GM19455 (cell line): Measurements from ENCODE around the gene TUBGCP6.
"Not testable (repeated sequence)": the region's sequence is repeated elsewhere in the genome, so short reads cannot be mapped to it uniquely, and the experiment has no call there.

Experiments used
- ATAC-seq: cut with Tn5 transposase; IDR thresholded peaks from one replicate; pipeline ENCODE4 v1.9.1; 2021; ENCODE audit not compliant: unreplicated experiment

The TUBGCP6 gene

GRCh38 chr22:50278956-50279619, 34.3 kb upstream of the TUBGCP6 start:
- ATAC-seq, result no peak

DNA sequence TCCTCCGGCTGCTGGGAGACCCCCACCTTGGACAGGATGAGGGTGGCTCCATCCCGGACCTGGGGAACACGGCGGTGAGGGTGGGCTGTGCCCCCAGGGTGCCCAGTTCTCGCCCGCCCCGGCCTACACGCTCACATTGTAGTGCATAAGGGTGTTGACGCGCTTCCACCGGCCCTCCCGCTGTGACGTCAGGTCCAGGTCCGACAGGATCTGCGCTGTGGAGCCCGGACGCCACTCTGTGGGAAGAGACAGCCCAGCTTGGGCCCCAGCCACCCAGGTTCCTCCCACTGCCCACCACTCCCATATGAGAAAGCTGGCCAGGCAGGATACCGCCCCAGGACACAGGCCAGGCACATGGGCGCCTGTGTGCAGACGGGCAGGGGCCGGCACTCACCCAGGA, 33.6 kb upstream of the TUBGCP6 start:
- no peak for ATAC-seq

GRCh38 chr22:50277761-50278160, 32.9 kb upstream of the TUBGCP6 start:
- ATAC-seq, result no peak

DNA sequence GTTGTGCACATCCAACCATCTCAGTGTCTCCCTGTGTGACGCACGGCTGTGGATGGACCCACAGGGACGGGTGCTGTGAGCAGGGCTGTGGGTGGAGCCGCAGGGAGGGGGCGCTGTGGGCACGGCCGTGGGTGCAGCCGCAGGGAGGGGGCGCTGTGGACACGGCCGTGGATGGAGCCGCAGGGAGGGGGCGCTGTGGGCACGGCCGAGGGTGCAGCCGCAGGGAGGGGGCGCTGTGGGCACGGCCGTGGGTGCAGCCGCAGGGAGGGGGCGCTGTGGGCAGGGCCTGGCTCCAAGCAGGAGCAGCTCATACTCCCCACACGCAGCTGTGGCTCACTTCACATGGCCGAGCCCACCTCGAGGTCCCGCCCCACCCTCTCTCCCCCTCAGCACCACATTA, 31.3 kb upstream of the TUBGCP6 start:
- peak; percentile 59 for ATAC-seq

DNA sequence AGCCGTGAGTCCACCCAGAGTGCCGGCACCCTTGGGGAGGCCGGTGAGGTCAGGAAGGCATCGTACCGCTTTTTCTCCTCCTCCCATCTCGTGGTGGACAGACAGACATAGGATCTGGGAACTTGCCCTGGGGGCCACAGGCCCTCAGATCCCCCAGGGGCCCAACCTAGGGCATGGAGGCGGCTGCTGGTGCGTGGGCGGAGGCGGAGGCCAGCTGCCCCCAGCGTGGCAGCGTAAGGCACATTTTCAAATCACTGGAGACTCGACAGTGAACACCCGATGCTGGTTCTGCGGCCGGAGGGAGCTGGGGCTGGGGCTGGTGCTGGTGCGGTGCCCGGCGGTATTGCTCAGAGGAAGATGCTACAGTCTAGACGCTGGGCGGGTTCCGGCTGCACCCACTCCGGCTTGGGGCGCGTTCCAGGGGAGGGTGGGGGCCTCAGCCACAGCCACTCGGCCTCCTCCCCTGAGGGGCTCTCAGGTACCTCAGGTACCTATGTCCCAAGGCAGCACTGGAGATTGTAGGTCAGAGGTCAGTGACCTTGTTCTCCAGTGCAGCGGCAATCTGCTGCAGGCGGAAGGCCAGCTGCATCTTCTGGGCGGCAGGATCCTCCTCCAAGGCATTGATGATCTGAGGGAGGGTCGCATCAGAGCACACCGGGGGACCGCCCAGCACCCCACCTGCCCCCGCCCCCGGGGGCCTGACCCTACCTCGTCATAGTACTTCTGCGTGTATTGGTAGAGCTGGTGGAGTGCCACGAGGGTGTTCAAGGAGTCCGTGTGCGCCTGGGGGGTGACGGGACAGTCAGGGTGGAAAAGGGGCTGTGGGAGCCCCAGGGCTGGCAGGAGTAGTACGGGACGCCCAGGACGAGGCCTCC, 30.6 kb upstream of the TUBGCP6 start:
- no peak for ATAC-seq

GRCh38 chr22:50274771-50275170, 29.9 kb upstream of the TUBGCP6 start:
- ATAC-seq, result no peak

GRCh38 chr22:50274311-50274710, 29.5 kb upstream of the TUBGCP6 start:
- no peak for ATAC-seq

DNA sequence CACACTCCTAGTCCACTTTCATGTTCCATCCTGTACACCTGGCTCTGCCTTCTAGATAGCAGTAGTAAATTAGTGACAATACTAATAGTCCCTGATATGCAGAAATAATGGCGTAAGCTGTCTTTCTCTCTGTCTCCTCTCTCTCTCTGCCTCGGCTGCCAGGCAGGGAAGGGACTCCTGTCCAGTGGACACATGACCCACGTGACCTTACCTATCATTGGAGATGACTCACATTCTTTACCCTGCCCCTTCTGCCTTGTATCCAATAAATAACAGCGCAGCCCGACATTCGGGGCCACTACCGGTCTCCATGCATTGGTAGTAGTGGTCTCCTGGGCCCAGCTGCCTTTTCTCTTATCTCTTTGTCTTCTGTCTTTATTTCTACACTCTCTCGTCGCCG, 29.0 kb upstream of the TUBGCP6 start:
- ATAC-seq, result not testable (repeated sequence)

DNA sequence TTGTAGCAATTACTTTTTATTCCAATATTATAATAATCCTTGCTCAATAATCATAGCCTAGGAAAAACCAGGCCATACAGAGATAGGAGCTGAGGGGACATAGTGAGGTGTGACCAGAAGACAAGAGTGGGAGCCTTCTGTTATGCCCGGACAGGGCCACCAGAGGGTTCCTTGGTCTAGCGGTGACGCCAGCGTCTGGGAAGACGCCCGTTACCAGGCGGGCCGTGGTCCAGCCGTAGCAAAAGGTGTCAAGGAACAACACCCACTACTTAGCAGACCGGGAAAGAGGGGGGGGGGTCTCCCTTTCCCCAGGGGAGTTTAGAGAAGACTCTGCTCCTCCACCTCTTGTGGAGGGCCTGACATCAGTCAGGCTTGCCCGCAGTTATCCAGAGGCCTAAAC, 28.5 kb upstream of the TUBGCP6 start:
- ATAC-seq, result not testable (repeated sequence)

- no peak for ATAC-seq
Observed at GRCh38 chr22:50272044-50272802, 27.4 kb upstream of the TUBGCP6 start.

DNA sequence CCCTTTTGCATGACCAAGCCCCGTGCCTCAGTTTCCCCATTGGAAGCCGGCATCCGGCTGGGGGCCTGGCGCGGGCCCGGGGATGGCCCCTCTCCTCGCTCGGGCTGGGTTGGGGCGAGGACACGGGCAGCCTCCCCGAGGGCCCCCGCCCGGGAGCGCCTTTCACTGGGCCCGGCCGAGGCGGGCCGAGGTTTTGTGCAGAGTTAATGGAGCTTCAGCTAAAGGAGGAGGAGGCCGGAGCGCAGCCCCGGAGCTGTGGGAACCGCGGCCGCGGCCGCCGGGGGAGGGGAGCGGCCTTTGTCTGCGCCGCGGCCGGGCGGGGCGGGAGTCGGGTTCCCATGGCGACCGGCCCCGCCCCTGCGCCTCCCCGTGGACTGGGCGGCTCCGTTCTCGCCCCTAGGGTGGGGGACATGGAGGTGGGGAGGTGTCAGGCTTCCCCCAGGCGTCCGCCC, 26.7 kb upstream of the TUBGCP6 start:
- ATAC-seq, result no peak

- no peak for ATAC-seq
Observed at GRCh38 chr22:50270666-50271394, 26.0 kb upstream of the TUBGCP6 start.

DNA sequence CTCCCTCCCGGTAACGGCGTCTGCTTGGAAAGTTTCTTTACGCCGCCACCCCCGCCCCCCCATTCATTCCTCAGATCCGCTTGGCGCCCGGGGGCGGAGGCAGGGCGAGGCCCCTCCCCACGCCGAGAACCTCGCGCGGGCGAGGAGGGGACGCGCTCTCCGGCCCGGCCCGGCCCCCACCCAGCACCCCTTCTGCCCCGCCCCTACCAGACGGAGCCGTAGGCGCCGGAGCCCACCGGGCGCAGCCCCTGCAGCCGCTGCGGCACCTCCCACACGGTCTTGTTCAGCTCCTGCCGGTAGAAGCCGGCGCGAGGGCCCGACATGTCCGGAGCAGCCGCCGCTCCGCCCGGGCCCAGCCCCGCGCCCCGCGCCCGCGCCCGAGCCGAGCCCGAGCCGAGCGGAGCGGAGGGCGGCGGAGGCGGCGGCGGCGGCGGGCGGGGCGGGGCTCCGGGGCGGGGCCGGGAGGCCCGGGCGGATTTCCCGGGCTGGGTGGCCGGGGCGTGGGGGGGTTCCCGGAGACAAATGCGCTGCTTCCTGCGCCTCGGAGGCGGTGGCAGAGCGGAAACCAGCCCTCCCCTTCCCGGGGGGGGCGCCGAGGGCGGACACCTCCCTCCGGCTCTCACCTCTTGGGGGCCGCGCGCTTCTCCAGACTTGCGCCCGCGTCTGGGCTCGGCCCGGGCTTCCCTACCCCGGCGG, 25.3 kb upstream of the TUBGCP6 start, which contains the start of gene MAPK11:
MAPK11 (minus strand) TSS at position 411 of the 696 bp plus-strand sequence; CDS start at position 323, 88 bp downstream.
- ATAC-seq, result peak; percentile 41

GRCh38 chr22:50269573-50269969, 24.7 kb upstream of the TUBGCP6 start:
- no peak for ATAC-seq

DNA sequence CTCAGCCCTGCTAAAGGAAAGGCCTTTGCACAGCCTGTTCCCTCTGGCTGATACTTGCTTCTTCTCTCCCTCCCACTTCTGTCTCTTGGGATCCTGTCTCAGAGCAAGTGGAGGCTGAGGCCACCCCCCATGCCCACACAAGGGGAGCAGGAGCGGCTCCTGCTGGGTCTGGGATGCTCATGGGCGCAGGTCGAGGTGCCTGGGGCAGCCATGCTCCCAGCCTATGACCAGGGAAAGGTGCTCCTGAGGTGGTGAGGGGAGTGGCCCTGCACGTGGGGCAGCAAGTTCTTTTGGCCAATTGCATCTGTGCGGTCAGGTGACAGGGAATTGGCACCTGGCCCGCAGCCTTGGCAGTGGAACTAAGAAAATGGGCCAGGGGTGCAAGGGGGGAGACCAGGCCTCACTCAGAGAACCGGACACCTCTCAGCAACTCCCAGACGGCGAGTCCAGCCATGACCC, 23.9 kb upstream of the TUBGCP6 start:
- no peak for ATAC-seq

GRCh38 chr22:50267591-50268390, 23.0 kb upstream of the TUBGCP6 start:
- ATAC-seq, result no peak

- no peak for ATAC-seq
Observed at GRCh38 chr22:50266994-50267393, 22.2 kb upstream of the TUBGCP6 start.

DNA sequence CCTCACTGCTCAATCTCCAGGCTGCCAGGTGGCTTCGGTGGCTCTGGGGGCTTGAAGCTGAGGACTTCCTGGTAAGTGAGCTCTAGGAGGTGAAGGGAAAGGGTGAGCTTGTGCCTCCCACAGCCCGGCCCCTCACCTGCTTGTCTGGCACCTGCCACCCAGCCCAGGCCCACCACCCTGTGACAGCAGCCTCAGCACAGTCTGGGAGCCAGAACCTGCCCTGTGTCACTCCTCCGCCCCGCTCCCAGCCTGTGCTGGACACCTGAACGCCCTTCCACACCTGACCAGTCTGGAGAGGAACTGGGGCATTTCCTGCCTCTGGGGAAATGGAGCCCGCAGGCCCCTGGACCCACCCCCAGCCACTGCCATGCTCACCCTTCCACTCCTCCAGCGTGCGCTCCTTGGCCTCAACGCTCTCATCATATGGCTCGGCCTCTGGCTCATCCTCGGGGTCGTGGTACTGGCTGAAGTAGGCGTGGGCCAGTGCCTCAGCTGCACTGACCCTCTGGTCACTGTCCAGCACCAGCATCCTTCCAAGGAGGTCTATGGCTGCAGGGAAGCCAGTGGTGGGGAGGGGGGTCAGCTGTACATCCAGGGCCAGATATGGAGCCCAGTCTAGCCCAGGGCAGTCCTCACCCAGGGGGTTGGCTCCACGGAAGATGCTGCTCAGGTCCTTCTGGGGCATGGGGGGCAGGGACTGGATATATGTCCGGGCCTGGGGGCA, 20.3 kb upstream of the TUBGCP6 start:
- ATAC-seq, result no peak
